GM19351 (cell line): ENCODE results near the gene TMEM72.
"Not testable (repeated sequence)": the region's sequence is repeated elsewhere in the genome, so short reads cannot be mapped to it uniquely, and the experiment has no call there.

ENCODE experiments used
- ATAC-seq: cut with Tn5 transposase; IDR thresholded peaks from one replicate; pipeline ENCODE4 v1.9.1; 2021; ENCODE audit warnings: mild to moderate bottlenecking, moderate library complexity; ENCODE audit not compliant: unreplicated experiment

Gene TMEM72

GRCh38 chr10:44911081-44911540 is at the start of gene TMEM72:
TMEM72 (plus strand) TSS chr10:44911337; CDS start chr10:44911513, 176 bp downstream.
- no peak for ATAC-seq

GRCh38 chr10:44862006-44862751 is 49.0 kb upstream of the TMEM72 start:
- no peak for ATAC-seq

- ATAC-seq, result no peak
Measured at GRCh38 chr10:44862924-44863323, 48.2 kb upstream of the TMEM72 start.

- ATAC-seq, result no peak
Measured at GRCh38 chr10:44863344-44864047, 47.6 kb upstream of the TMEM72 start.

- no peak for ATAC-seq
Measured at GRCh38 chr10:44864051-44864450, 47.1 kb upstream of the TMEM72 start.

- peak; percentile 90 for ATAC-seq
Measured at GRCh38 chr10:44864637-44865288, 46.4 kb upstream of the TMEM72 start.

- no peak for ATAC-seq
Measured at GRCh38 chr10:44865289-44865671, 45.9 kb upstream of the TMEM72 start.

- not testable (repeated sequence) for ATAC-seq
Measured at GRCh38 chr10:44866367-44866766, 44.8 kb upstream of the TMEM72 start.

GRCh38 chr10:44870031-44870430 is 41.1 kb upstream of the TMEM72 start:
- ATAC-seq, result no peak

- ATAC-seq, result no peak
Measured at GRCh38 chr10:44873160-44873559, 38.0 kb upstream of the TMEM72 start.

- ATAC-seq, result no peak
Measured at GRCh38 chr10:44874166-44874565, 37.0 kb upstream of the TMEM72 start.

- peak; percentile 68 for ATAC-seq
Measured at GRCh38 chr10:44878706-44879530, 32.2 kb upstream of the TMEM72 start.

GRCh38 chr10:44879531-44879899 is 31.6 kb upstream of the TMEM72 start:
- ATAC-seq, result no peak

- ATAC-seq, result no peak
Measured at GRCh38 chr10:44880090-44880715, 30.9 kb upstream of the TMEM72 start.

GRCh38 chr10:44881649-44882048 is 29.5 kb upstream of the TMEM72 start:
- peak; percentile 45 for ATAC-seq

- ATAC-seq, result no peak
Measured at GRCh38 chr10:44882166-44882720, 28.9 kb upstream of the TMEM72 start.

- no peak for ATAC-seq
Measured at GRCh38 chr10:44883593-44884331, 27.4 kb upstream of the TMEM72 start.

GRCh38 chr10:44885710-44886109 is 25.4 kb upstream of the TMEM72 start:
- ATAC-seq, result no peak

- ATAC-seq, result no peak
Measured at GRCh38 chr10:44886966-44887365, 24.2 kb upstream of the TMEM72 start.
